ENCODE data around the gene STUB1. TPM values are rescaled to one million over a fixed set of nuclear protein-coding genes. Genes with fewer than 3 reads are reported as not detected.

The STUB1 gene
- polyA plus RNA-seq, 2 of the 4 experiments (the other 2 are of a cell fraction), result 60.6 to 93.5 TPM

- 91% methylated on average over 46 of the region's 52 CpGs for WGBS (ENCODE audit: missing lambda C conversion rate)
- ATAC-seq (no peak), DNase-seq (ENCODE audit: low read depth in 1 of 2, low spot score in 1 of 2) (no peak), FAIRE-seq (no peak)
- no peak for TF ChIP-seq GATA3 (IDR thresholded peaks at IDR 0.05; ENCODE audit: borderline replicate concordance)
- TF ChIP-seq USF2 (IDR thresholded peaks at IDR 0.05), result no peak
- no peak for TF ChIP-seq RAD21 (conservative IDR thresholded peaks at IDR 0.05 in 1 of 2, IDR thresholded peaks at IDR 0.05 in 1 of 2)
- TF ChIP-seq ESRRA (IDR thresholded peaks at IDR 0.05; ENCODE audit: borderline replicate concordance, low read length), result no peak
- TF ChIP-seq FOXS1 (CRISPR knock-in tag; IDR thresholded peaks at IDR 0.05), result no peak
- no peak for TF ChIP-seq CBX8 (IDR thresholded peaks at IDR 0.05)
- no peak for TF ChIP-seq MAFK (IDR thresholded peaks at IDR 0.05; ENCODE audit: partially characterized antibody)
- no peak for TF ChIP-seq CHD4 (IDR thresholded peaks at IDR 0.05; ENCODE audit: borderline replicate concordance)
- TF ChIP-seq, protein P1, sequence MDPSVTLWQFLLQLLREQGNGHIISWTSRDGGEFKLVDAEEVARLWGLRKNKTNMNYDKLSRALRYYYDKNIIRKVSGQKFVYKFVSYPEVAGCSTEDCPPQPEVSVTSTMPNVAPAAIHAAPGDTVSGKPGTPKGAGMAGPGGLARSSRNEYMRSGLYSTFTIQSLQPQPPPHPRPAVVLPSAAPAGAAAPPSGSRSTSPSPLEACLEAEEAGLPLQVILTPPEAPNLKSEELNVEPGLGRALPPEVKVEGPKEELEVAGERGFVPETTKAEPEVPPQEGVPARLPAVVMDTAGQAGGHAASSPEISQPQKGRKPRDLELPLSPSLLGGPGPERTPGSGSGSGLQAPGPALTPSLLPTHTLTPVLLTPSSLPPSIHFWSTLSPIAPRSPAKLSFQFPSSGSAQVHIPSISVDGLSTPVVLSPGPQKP (IDR thresholded peaks at IDR 0.05; ENCODE audit: low read depth, low read length), result no peak
- TF ChIP-seq NFE2L2 (conservative IDR thresholded peaks at IDR 0.05; ENCODE audit: low read length), result no peak
- TF ChIP-seq HDAC2 (IDR thresholded peaks at IDR 0.05), result no peak
- TF ChIP-seq RNF2 (IDR thresholded peaks at IDR 0.05; ENCODE audit: borderline replicate concordance, low read depth), result no peak
- TF ChIP-seq ZSCAN20 (CRISPR knock-in tag; IDR thresholded peaks at IDR 0.05), result no peak
- no peak for TF ChIP-seq RFX5 (IDR thresholded peaks at IDR 0.05)
- no peak for TF ChIP-seq MAZ (IDR thresholded peaks at IDR 0.05; ENCODE audit: borderline replicate concordance, low read depth, low read length)
- Histone ChIP-seq H3K9me3 (no peaks in the 10 kb centered on the region), H3K4me1 (peaks cover 25% of the 10 kb centered on the region), H3K4me2 (no peak overlapping the region), H3K27ac (no peak overlapping the region), H3K4me3 (no peak overlapping the region)
- ChIA-PET CTCF (interaction anchor here (0.6 to 2.3 kb wide), 8 partner anchors 8 to 1470 kb away, joined by 3 to 8 read pairs (median 3); partner anchors contain the start of gene PIGQ), POLR2A (interaction anchor here (0.6 kb wide), 1 partner anchor 13 kb away, joined by 3 read pairs; the partner anchor contains the start of gene JMJD8)
These were observed 9.5 kb upstream of the STUB1 start for GRCh38 chr16:670485-671352.

GRCh38 chr16:671353-672131 is 8.7 kb upstream of the STUB1 start:
- no peak for ATAC-seq
- no peak overlapping the region for H3K27ac ChIP-seq
- no peak overlapping the region for H3K4me2 ChIP-seq
- CTCF ChIA-PET, result interaction anchor here (0.6 to 2.3 kb wide), 7 partner anchors 11 to 1469 kb away, joined by 3 to 8 read pairs (median 3); partner anchors contain the start of gene PIGQ
- FAIRE-seq, result no peak
- WGBS (ENCODE audit: missing lambda C conversion rate), result 92% methylated on average over 25 of the region's 40 CpGs
- H3K4me1 ChIP-seq, result peaks cover 28% of the 10 kb centered on the region
- H3K4me3 ChIP-seq, result no peak overlapping the region
- POLR2A ChIA-PET, result no interaction called here
- DNase-seq (ENCODE audit: low read depth in 1 of 2, low spot score in 1 of 2), result no peak
- TF ChIP-seq NR3C1 (IDR thresholded peaks at IDR 0.05) (no peak), RFX5 (IDR thresholded peaks at IDR 0.05) (no peak), MAZ (IDR thresholded peaks at IDR 0.05; ENCODE audit: borderline replicate concordance, low read depth, low read length) (no peak), SREBF2 (IDR thresholded peaks at IDR 0.05) (no peak), TFCP2L1 (CRISPR knock-in tag; IDR thresholded peaks at IDR 0.05) (no peak), CEBPB (IDR thresholded peaks at IDR 0.05) (no peak), HOXA7 (CRISPR knock-in tag; IDR thresholded peaks at IDR 0.05) (no peak), POLR2A (IDR thresholded peaks at IDR 0.05; ENCODE audit: low read length) (no peak), HOXB5 (CRISPR knock-in tag; IDR thresholded peaks at IDR 0.05) (no peak), ZNF302 (CRISPR knock-in tag; IDR thresholded peaks at IDR 0.05) (no peak), ESRRA (IDR thresholded peaks at IDR 0.05; ENCODE audit: borderline replicate concordance, low read length) (no peak), ZFP36 (IDR thresholded peaks at IDR 0.05; ENCODE audit: borderline replicate concordance, partially characterized antibody) (no peak), JUNB (IDR thresholded peaks at IDR 0.05) (no peak)
- TF ChIP-seq, protein P1 (IDR thresholded peaks at IDR 0.05; ENCODE audit: low read depth, low read length), result no peak
- H3K9me3 ChIP-seq, result no peaks in the 10 kb centered on the region
